Measurements from ENCODE around the gene S100A11.

S100A11 gene

DNA sequence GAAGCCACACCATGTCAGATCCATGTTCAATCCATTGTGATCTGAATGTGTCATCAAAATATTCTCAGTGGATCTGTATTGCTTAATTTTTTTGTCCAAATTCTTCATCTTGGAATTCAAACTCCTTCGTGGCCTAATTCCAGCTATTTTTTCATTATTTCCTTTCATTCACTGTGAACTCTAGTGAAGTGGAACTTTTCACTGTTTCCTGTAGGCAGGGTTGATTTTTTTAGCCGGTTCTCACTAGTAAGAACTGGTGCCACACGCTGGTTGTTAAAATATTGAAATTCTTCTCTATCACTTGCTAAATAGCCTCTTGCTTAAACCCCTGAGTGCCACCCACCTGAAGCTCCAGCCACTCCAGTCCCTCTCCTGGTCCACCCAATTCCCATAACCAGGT, 7.6 kb upstream of the S100A11 start:
- no peaks in the 10 kb centered on the region for H3K79me2 ChIP-seq (ENCODE audit: low read length)
- H3K4me1 ChIP-seq (ENCODE audit: low read length) = peaks cover 16% of the 10 kb centered on the region
- no peaks in the 10 kb centered on the region for H3K9me3 ChIP-seq (ENCODE audit: insufficient read depth, low read length)
- H3K9ac ChIP-seq (ENCODE audit: low read length) = no peak overlapping the region
- peaks cover 38% of the 10 kb centered on the region for H3K27me3 ChIP-seq (ENCODE audit: low read depth, low read length)
- TF ChIP-seq EZH2phosphoT487 (IDR thresholded peaks at IDR 0.05; ENCODE audit: low read depth) = no peak
- TF ChIP-seq, protein P1, sequence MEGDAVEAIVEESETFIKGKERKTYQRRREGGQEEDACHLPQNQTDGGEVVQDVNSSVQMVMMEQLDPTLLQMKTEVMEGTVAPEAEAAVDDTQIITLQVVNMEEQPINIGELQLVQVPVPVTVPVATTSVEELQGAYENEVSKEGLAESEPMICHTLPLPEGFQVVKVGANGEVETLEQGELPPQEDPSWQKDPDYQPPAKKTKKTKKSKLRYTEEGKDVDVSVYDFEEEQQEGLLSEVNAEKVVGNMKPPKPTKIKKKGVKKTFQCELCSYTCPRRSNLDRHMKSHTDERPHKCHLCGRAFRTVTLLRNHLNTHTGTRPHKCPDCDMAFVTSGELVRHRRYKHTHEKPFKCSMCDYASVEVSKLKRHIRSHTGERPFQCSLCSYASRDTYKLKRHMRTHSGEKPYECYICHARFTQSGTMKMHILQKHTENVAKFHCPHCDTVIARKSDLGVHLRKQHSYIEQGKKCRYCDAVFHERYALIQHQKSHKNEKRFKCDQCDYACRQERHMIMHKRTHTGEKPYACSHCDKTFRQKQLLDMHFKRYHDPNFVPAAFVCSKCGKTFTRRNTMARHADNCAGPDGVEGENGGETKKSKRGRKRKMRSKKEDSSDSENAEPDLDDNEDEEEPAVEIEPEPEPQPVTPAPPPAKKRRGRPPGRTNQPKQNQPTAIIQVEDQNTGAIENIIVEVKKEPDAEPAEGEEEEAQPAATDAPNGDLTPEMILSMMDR (IDR thresholded peaks at IDR 0.05; ENCODE audit: low read depth, low read length) = no peak
- no peak overlapping the region for H2AFZ ChIP-seq (ENCODE audit: low read depth, low read length)
- H4K20me1 ChIP-seq (ENCODE audit: insufficient read depth, low read length) = no peaks in the 10 kb centered on the region
- H3K36me3 ChIP-seq (replicated peaks; ENCODE audit: low read depth, low read length) = no peaks in the 10 kb centered on the region
- no peak overlapping the region for H3K4me3 ChIP-seq (ENCODE audit: low read length)
- no peak overlapping the region for H3K4me2 ChIP-seq (ENCODE audit: low read length)
- no peak overlapping the region for H3K27ac ChIP-seq (ENCODE audit: low read length)

DNA sequence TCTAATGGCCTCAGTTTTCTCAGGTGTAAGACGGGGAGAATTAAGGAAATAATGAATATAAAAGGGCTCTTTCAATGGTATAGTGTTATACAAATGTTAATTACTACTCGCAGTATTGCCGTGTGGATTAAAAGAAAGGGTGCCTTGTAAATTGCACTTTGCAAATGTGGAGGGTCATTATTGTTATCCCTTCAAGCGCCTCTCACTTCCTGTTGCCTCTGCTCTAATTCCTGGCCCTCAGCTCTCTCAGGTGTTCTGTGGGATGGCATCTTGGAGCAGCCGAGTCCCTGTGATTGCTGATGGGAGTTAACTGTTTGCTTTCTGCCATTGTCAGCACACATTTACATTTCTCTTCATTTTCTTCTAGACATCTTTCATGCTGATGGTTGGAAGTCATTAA, 7.1 kb upstream of the S100A11 start:
- Histone ChIP-seq H2AFZ (ENCODE audit: low read depth, low read length) (no peak overlapping the region), H3K9me3 (ENCODE audit: insufficient read depth, low read length) (no peaks in the 10 kb centered on the region), H3K27ac (ENCODE audit: low read length) (no peak overlapping the region), H3K4me1 (ENCODE audit: low read length) (peaks cover 16% of the 10 kb centered on the region), H3K4me3 (ENCODE audit: low read length) (no peak overlapping the region), H3K4me2 (ENCODE audit: low read length) (no peak overlapping the region), H3K9ac (ENCODE audit: low read length) (no peak overlapping the region), H3K36me3 (replicated peaks; ENCODE audit: low read depth, low read length) (no peaks in the 10 kb centered on the region), H4K20me1 (ENCODE audit: insufficient read depth, low read length) (no peaks in the 10 kb centered on the region), H3K79me2 (ENCODE audit: low read length) (no peaks in the 10 kb centered on the region), H3K27me3 (ENCODE audit: low read depth, low read length) (peaks cover 40% of the 10 kb centered on the region)
- no peak for TF ChIP-seq EZH2phosphoT487 (IDR thresholded peaks at IDR 0.05; ENCODE audit: low read depth)
- TF ChIP-seq, protein P1 (IDR thresholded peaks at IDR 0.05; ENCODE audit: low read depth, low read length) = no peak

GRCh38 chr1:152042030-152042429, 5.2 kb upstream of the S100A11 start:
- Histone ChIP-seq H4K20me1 (ENCODE audit: insufficient read depth, low read length) (no peaks in the 10 kb centered on the region), H3K9me3 (ENCODE audit: insufficient read depth, low read length) (no peaks in the 10 kb centered on the region), H3K27ac (ENCODE audit: low read length) (no peak overlapping the region), H2AFZ (ENCODE audit: low read depth, low read length) (no peak overlapping the region), H3K9ac (ENCODE audit: low read length) (no peak overlapping the region), H3K36me3 (replicated peaks; ENCODE audit: low read depth, low read length) (no peaks in the 10 kb centered on the region), H3K4me3 (ENCODE audit: low read length) (no peak overlapping the region), H3K79me2 (ENCODE audit: low read length) (no peaks in the 10 kb centered on the region), H3K4me1 (ENCODE audit: low read length) (peaks cover 10% of the 10 kb centered on the region), H3K4me2 (ENCODE audit: low read length) (no peak overlapping the region), H3K27me3 (ENCODE audit: low read depth, low read length) (peaks cover 44% of the 10 kb centered on the region)
- TF ChIP-seq EZH2phosphoT487 (IDR thresholded peaks at IDR 0.05; ENCODE audit: low read depth) = no peak
- TF ChIP-seq, protein P1 (IDR thresholded peaks at IDR 0.05; ENCODE audit: low read depth, low read length) = no peak

GRCh38 chr1:152039886-152040285, 3.1 kb upstream of the S100A11 start:
- Histone ChIP-seq H3K27me3 (ENCODE audit: low read depth, low read length) (peaks cover 43% of the 10 kb centered on the region), H3K4me3 (ENCODE audit: low read length) (no peak overlapping the region), H4K20me1 (ENCODE audit: insufficient read depth, low read length) (no peaks in the 10 kb centered on the region), H3K79me2 (ENCODE audit: low read length) (no peaks in the 10 kb centered on the region), H3K9ac (ENCODE audit: low read length) (no peak overlapping the region), H2AFZ (ENCODE audit: low read depth, low read length) (no peak overlapping the region), H3K4me1 (ENCODE audit: low read length) (peaks cover 27% of the 10 kb centered on the region), H3K36me3 (replicated peaks; ENCODE audit: low read depth, low read length) (no peaks in the 10 kb centered on the region), H3K9me3 (ENCODE audit: insufficient read depth, low read length) (no peaks in the 10 kb centered on the region), H3K27ac (ENCODE audit: low read length) (no peak overlapping the region), H3K4me2 (ENCODE audit: low read length) (no peak overlapping the region)
- TF ChIP-seq, protein P1 (IDR thresholded peaks at IDR 0.05; ENCODE audit: low read depth, low read length) = no peak
- TF ChIP-seq EZH2phosphoT487 (IDR thresholded peaks at IDR 0.05; ENCODE audit: low read depth) = no peak

All from OCI-LY3 (cell line).